Keratinocyte (primary cell): ENCODE data around the gene TIAM2.

ENCODE experiments used
- EZH2 ChIP-seq: IDR thresholded peaks from one replicate; pipeline ENCODE4 v1.6.1; 2012; ENCODE audit warnings: inconsistent platforms, mild to moderate bottlenecking, low read length, moderate library complexity
- TF ChIP-seq, protein P1 (sequence below), 3 experiments: IDR thresholded peaks in 1 of 3; conservative IDR thresholded peaks in 1 of 3; optimal IDR thresholded peaks in 1 of 3; 2 replicates in 2 of 3; 3 replicates in 1 of 3; pipeline versions ENCODE3 to v1.5.1; 2011; ENCODE audit warnings: low read length in 3 of 3, mild to moderate bottlenecking in 3 of 3, moderate library complexity in 2 of 3, control low read depth in 1 of 3, inconsistent platforms in 1 of 3; ENCODE audit not compliant: insufficient read depth in 2 of 3; ENCODE audit errors: extremely low read depth in 1 of 3

DNA sequence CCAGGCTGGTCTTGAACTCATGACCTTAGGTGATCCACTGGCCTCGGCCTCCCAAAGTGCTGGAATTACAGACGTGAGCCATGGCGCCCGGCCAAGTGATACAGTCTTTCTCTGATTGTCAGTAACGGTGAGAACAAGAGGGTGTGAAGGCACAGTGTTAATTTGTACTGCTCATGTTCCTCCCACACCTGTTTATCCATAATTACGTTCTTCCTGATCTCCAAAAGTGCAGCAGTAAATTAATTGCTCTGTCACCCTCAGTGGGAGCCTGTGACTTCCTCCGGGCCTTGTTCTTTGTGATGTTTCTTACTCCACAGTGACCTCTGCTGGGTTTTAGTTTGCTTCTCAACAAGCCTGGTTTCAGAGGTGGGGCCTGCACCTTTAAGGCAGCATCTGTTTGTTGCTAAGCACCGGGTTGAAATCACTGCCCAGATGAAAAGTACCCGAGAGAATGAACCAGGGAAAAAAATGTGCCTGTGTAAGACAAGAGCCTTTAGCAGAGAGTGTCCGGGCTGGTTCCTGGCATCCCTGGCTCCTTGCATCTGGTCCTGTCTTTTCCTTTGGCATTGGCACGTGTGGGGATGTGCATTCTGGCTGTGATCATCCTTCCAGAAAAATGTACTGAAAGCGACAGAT is 179.6 kb downstream of the TIAM2 start:
- TF ChIP-seq, protein P1, sequence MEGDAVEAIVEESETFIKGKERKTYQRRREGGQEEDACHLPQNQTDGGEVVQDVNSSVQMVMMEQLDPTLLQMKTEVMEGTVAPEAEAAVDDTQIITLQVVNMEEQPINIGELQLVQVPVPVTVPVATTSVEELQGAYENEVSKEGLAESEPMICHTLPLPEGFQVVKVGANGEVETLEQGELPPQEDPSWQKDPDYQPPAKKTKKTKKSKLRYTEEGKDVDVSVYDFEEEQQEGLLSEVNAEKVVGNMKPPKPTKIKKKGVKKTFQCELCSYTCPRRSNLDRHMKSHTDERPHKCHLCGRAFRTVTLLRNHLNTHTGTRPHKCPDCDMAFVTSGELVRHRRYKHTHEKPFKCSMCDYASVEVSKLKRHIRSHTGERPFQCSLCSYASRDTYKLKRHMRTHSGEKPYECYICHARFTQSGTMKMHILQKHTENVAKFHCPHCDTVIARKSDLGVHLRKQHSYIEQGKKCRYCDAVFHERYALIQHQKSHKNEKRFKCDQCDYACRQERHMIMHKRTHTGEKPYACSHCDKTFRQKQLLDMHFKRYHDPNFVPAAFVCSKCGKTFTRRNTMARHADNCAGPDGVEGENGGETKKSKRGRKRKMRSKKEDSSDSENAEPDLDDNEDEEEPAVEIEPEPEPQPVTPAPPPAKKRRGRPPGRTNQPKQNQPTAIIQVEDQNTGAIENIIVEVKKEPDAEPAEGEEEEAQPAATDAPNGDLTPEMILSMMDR (optimal IDR thresholded peaks at IDR 0.05 in 1 of 3, IDR thresholded peaks at IDR 0.05 in 1 of 3, conservative IDR thresholded peaks at IDR 0.05 in 1 of 3; ENCODE audit: extremely low read depth in 1 of 3, insufficient read depth in 2 of 3, low read length in 3 of 3), result peak; percentile 60 to 66 (median 66)
- no peak for TF ChIP-seq EZH2
